Sigmoid colon (tissue), 4 donors: Measurements from ENCODE around the gene PLXNA4.

Experiments
- CTCF ChIP-seq, 4 experiments: fragments of 450-650 bp in 3 of 4; fragments of 200-600 bp in 1 of 4; IDR thresholded peaks; one replicate each; pipeline ENCODE4 v1.5.1; 2016 to 2019; ENCODE audit warnings: antibody characterized with exemption in 4 of 4, mild to moderate bottlenecking in 3 of 4, moderate library complexity in 2 of 4
- EP300 ChIP-seq, 4 donors: sonication (generic); formaldehyde crosslinking; IDR thresholded peaks; one replicate each; pipeline ENCODE4 v1.6.1; 2017; ENCODE audit warnings: antibody characterized with exemption in 4 of 4
- POLR2A ChIP-seq, 2 donors: fragments of 450-650 bp; IDR thresholded peaks; one replicate each; pipeline ENCODE4 v1.6.1; 2016; ENCODE audit warnings: antibody characterized with exemption in 2 of 2, mild to moderate bottlenecking in 2 of 2, moderate library complexity in 2 of 2
- POLR2AphosphoS5 ChIP-seq, 4 donors: sonication (generic); formaldehyde crosslinking; IDR thresholded peaks; one replicate each; pipeline ENCODE4 v1.6.1; 2017; ENCODE audit warnings: antibody characterized with exemption in 4 of 4

DNA sequence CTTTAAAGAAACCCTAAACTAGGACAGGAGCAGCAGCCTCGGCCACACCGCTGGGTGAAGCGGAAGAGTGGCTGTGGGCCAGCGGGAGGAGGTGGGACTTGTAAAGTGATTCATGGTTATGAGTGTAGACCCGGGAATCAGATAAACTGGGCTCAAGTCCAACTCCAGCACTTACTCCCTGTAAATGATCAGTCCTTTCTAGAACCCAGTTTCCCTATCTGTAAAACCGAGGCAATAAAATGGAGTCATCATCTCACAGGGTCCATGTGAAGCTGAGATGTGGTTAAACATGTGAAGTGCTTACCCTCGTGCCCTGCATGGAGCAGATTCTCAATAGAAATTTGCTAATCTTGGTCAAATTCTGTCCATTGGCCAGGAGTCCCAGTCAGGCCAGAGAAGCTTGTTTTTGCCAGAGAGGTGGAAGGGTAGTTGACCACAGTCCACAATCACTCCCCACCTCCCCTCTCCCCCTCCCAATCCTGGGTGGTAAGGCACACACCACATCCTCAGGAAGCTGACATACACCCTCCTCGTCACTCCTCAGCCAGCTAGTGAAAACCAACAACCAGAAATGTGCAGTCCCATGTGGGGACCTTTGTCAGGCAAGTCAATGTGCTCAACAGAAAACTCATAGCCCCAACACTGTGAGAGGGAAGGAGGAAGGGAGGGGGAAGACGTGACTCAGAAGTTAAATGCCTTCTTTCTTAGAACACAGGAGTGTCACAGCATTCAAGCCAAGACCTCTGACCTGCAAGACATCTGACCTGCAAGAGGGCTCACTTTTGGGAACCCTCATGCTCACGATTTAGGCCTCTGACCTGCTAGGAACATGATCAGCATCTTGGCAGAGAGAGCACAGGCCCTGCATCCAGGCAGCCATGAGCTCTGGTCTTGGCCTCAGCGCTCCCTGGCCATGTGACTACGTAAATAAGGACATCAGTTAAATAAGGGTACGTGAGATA lies 145.1 kb downstream of the PLXNA4 start:
- TF ChIP-seq POLR2AphosphoS5 (IDR thresholded peaks at IDR 0.05) (peak in 1 of 4 donors; percentile 4), CTCF (IDR thresholded peaks at IDR 0.05) (no peak), POLR2A (IDR thresholded peaks at IDR 0.05) (no peak), EP300 (IDR thresholded peaks at IDR 0.05) (no peak)
